ENCODE measurements around the gene MORN3. TPM values are rescaled to one million over a fixed set of nuclear protein-coding genes. Genes with fewer than 3 reads are reported as not detected.
"Not testable (repeated sequence)": the region's sequence is repeated elsewhere in the genome, so short reads cannot be mapped to it uniquely, and the experiment has no call there.

MORN3 gene, protein sequence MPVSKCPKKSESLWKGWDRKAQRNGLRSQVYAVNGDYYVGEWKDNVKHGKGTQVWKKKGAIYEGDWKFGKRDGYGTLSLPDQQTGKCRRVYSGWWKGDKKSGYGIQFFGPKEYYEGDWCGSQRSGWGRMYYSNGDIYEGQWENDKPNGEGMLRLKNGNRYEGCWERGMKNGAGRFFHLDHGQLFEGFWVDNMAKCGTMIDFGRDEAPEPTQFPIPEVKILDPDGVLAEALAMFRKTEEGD
- total RNA-seq = 0.69 TPM

DNA sequence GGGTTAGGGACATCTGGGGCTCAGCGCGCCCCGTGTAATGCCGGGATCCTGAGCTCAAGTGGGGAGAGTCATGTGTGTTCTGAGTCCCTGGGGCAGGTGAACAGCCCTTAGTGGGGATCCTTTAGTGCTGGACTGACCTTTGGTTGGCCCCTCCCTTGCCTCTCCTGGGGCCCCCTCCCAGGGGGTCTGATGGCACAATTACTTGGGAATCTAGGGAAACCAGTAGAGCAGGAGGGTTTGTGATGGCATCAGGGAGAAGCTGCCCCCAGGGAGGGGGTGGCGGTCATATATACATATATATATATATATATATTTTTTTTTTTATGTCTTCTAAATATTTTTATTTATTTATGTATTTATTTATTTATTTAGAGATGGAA is at the start of gene MORN3:
MORN3 (minus strand) TSS at position 134 of the 380 bp plus-strand sequence. CDS start 171 bp downstream, outside the sequence.
- DNase-seq (ENCODE audit: low spot score) = no peak

DNA sequence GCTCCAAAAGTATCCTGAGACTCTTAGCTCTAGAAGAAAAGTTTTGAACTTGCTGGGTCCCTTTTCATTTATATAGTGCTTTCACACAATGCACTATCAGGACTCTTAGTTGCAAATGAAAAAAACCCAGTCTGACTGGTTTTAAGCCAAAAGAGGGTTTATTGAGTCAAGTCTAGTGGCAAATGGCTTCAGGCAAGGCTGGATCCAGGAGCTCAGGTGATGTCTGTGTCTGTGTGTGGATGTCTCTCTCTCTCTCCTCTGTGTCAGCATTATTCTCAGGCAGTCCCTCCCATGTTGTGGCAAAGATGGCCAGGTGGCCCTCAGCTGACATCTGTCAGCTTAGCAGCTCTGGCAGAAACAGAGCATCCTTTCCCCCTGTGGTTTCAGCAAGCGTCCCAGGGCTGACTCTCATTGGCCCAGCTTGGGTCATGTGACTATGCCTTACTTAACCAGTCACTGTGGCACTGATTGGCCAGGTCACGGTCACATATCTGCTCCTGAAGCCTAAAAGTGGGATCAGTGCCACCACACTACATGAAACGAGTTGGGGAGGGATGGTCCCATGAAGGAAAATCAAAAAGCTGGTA is 49.3 kb upstream of the MORN3 start:
- DNase-seq (ENCODE audit: low spot score) = no peak

DNA sequence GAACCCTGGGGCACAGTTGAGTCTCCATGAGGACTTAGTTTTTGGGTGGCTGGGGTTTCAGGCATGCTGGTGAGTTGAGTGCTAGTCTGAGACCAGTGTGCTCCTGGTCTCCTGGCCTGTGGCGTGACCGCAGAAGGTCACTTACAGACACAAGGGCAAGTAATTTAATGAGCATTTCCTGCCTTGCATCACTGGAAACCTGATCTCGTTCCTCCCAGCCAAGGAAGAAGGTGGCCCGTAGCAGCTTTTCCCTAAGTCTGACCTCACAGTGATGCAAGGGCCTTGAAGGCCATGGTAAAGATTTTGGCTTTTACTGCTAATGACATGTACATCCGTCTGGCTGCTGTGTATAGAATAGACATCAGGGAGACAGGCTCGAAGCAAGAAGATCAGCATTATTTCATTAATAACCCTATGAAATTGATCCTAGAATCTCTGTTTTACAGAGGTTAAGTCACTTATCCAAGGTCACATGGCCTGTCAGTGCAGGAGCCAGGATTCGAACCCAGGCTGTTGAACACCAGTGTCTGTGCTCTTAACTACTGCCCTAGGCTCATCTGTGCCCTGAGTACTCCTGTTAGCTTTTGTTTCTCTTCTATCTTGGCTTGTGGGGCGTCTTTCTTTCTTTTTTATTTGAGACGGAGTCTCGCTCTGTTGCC is 47.7 kb upstream of the MORN3 start:
- no peak for DNase-seq (ENCODE audit: low spot score)

DNA sequence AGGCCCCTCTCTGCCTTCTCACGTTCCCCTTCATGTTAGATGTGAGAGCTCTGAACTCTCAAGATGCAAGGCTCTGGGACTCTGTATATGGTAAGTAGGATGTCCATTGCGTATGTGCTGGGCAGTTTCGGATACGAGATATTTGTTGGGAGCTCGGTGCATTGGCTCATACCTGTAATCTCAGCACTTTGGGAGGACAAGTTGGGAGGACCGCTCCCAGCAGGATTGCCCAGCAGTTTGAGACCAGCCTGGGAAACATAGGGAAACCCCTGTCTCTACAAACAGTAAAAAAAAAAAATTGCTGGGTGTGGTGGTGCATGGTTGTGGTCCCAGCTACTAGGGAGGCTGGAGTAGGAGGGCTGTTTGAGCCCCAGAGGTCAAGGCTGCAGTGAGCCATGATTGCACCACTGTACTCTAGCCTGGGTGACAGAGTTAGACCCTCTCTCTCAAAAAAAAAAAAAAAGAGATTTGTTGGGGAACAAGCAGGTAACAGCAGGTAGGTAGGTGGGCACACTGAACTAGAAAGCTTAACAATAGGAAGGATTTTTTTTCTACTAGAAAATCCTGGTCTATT is 46.5 kb upstream of the MORN3 start:
- no peak for DNase-seq (ENCODE audit: low spot score)

DNA sequence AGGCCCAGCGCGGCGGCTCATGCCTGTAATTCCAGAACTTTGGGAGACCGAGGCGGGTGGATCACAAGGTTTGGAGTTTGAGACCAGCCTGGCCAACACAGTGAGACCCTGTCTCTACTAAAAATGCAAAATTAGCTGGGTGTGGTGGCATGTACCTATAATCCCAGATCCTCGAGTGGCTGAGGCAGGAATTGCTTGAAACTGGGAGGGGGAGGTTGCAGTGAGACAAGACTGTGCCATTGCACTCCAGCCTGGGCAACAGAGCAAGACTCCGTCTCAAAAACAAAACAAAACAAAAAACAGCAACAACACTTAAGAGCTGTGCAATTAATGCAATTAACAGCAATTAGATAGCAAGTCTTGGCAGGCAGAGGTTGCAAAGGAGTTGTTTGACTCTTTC is 45.6 kb upstream of the MORN3 start:
- not testable (repeated sequence) for DNase-seq (ENCODE audit: low spot score)

DNA sequence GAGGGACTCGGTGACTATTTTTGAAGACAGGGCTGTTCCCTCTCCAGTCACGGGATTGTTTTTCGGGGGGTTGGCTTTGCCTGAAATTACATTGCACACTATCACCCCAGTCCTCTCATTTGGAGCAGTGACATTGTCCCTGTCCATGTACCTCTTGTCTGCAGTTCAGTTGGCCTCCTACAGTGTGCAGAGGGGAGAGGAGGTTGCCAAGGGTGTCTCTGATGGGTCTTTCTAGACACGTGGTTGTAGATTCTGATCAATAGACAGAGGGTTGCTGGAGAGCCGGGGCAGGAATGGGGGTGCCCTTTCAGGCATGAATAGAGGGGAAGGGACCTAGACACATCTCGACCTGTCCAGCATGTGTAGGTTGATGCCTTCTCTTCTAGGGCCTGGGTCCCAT is 44.3 kb upstream of the MORN3 start:
- DNase-seq (ENCODE audit: low spot score) = no peak

DNA sequence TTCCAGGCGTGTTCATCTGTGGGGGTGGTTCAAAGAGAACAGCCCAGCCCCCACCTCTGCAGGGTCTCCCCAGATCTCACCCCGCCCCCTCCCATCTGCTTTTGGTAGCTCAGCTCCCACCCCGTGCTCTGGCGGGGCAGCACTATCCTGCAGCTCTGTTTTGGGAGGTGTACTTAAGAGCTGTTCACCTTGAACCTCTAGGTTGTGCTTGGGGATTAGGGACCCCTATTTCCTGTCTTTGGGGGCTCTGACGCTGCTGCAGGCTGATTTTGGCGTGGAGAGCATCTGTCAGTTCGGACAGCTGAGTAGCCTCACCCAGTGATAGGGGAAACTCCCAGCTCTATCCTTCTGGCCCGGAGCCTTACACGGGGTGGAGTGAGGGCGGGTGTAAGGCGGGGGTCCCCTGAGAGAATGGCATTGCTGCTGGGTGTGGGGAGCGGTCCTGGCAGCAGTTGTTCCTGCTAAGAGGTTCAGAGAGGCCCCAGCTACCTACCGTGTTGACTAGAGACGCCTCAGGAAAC is 43.9 kb upstream of the MORN3 start:
- DNase-seq (ENCODE audit: low spot score) = no peak

DNA sequence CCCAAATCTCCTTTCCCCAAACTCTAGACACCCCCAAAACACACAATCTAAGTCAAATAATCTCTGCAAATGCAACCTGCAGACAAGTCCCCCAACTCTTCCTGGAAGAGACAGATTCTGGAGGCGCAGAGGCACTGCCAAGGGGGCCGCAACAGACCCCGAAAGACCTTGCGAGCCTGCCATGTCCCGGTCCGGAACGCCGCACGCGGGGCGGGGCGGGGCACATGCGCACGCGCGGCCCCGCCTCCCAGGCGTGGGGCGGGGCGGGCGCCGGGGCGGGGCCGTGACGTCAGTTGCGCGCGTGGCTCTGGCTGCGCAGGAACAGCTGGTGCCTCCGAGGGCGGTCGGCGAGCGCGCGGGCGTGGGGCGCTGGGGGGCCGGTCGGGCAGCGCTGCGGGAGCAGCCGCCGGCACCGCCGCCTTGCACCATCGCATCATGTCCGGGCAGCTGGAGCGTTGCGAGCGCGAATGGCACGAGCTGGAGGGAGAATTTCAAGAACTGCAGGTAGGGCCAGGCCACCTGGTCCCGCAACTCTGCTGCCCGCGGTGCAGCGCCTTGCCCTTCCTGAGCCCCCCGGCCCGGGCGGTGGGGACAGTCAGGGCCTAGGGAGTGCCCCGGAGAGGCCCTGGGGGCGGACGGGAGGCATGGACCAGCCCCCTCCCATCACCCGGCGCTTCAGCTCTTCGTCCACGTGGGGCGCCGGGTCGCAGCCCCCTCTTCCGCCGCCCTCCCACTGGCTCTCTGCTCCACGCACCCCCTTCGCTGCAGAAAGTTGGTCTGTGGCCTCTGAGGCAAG is 43.2 kb upstream of the MORN3 start, which contains the start of gene TMEM120B:
TMEM120B (plus strand) TSS at position 292 of the 796 bp plus-strand sequence; CDS start at position 436, 144 bp downstream.
- DNase-seq (ENCODE audit: low spot score) = peak; percentile 86

DNA sequence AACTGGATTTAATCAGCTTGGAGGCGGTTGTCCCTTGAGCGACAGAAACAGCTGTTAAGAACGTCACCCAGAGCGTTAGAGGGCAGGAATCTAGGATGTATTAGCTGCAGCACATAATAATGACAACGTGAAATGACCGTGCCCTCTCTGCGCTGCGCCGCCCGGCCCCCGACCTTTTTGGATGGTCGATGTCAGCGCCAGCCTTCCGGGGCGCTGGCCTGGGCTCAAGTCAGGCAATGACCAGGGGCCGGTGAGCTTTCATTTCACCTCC is 42.7 kb upstream of the MORN3 start:
- DNase-seq (ENCODE audit: low spot score) = peak; percentile 28

DNA sequence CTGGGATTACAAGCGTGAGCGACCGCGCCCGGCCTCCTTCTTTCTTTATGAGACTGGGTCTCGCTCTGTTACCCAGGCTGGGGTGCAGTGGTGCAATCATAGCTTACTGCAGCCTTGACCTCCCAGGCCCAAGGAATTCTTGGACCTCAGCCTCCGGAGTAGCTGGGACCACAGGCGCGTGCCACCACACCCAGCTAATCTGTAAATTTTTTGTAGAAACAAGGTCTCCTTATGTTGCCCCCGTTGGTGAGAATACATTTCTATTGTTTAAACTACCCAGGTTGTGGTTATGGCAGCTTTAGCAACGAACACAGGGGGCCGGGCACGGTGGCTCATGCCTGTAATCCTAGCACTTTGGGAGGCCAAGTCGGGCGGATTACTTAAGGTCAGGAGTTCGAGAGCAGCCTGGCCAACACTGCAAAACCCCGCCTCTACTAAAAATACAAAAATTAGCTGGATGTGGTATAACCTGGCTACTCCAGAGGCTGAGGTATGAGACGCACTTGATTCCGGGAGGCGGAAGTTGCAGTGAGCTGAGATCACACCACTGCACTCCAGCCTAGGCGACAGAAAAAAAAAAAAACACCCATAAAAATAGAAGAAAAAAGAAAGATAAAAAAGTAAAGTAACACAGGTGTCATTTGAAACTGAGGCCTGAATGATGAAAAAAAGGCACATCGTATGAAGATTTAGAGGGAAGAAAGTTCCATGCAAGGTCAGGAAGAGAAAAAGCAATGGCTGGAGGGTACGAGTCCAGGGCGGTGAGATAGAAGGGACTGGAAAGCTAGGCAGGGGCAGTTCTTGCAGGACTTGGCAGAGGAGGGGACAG is 42.1 kb upstream of the MORN3 start:
- no peak for DNase-seq (ENCODE audit: low spot score)

DNA sequence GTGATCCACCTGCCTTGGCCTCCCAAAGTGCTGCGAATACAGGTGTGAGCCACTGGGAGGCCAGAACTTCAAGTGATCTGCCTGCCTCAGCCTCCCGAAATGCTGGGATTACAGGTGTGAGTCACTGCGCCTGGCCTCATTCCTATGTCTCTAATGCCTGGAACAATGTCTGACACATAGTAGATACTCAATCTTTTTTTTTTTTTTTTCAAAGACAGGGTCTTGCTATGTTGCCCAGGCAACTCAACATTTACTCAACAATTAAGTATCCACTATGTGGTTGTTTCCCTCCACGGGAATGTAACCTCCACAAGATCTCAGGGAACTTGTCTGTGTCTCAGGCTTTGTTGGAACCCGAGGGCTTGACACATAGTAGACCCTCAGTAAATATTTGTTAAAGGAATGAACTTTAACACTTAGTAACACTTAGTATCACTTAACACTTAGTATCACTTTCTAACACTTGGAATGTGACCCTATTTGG is 40.1 kb upstream of the MORN3 start:
- DNase-seq (ENCODE audit: low spot score) = no peak

DNA sequence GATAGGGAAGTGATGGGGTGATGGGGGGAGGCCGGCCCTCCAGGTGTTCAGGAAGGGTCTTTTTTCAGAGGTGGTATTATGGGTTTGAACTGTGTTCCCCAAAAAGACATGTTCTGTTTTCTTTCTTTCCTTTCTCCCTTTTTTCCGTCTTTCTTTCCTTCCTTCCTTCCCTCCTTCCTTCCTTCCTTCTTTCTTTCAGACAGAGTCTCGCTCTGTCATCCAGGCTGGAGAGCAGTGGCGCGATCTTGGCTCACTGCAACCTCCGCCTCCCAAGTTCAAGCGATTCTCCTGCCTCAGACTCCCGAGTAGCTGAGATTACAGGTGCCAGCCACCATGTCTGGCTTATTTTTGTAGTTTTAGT is 39.6 kb upstream of the MORN3 start:
- DNase-seq (ENCODE audit: low spot score) = not testable (repeated sequence)

DNA sequence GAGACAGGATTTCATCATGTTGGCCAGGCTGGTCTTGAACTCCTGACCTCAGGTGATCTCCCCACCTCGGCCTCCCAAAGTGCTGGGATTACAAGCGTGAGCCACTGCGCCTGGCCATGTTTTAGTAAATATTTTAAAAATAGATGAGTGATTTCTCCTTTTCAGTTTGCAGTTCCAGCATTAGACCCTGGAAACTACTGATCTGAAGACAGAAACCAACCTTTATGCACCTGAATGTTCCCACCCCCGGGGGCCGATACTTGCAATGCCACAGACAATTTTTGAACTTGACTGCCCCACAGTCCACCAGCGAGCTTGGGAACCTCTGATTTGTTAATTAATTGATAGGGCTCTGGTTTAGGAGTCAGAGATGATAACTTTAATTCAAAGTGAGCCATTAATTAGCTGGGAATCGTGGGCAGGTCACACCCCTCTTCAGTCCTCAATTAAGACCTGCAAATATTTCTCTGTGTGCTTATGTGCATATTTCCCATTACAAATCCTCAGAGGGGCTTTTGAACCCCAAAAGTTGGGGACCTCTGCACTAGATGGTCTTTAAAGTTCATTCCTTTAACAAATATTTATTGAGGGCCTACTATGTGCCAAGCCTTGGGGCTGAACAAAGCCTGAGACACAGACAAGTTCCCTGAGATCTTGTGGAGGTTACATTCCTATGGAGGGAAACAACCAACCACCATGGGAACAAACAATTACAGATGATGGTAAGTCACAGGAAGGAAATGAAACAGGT is 39.0 kb upstream of the MORN3 start:
- no peak for DNase-seq (ENCODE audit: low spot score)

DNA sequence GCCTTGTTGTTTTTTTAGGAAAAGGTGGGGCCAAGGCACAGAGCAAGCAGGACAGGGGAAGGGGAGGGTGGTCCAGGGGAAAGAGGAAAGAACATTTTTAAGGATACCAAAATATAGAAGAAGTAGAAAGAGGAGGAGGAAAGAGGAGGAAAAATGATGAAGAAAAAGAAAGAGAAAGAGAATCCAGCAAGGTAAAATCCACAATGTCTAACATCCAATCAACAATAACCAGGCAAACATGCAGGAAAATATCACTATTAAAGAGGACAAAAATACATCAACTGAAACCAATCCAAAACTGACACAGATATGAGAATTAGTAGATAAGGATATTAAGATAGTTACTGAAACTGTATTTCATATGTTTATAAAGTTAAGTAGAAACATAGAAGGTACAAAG is 36.1 kb upstream of the MORN3 start:
- DNase-seq (ENCODE audit: low spot score) = no peak

DNA sequence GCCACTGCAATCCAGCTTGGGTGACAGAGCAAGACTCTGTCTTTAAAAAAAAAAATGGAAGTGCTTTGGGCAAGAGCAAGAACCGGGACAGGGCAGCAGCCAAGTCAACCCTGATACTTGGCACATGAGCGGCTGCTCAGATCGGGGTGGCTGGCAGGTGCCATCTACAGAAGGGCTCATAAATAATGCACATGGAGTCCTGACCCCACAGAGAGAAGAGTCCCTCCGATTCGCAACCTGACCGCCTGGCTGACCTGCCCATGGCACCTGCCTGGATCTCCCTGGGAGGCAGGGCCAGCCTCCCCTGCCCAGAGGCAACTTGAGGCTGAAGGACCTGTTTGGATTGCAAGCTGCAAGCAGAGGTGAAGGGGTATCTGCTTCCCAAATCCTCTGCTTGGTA is 33.5 kb upstream of the MORN3 start:
- DNase-seq (ENCODE audit: low spot score) = no peak

DNA sequence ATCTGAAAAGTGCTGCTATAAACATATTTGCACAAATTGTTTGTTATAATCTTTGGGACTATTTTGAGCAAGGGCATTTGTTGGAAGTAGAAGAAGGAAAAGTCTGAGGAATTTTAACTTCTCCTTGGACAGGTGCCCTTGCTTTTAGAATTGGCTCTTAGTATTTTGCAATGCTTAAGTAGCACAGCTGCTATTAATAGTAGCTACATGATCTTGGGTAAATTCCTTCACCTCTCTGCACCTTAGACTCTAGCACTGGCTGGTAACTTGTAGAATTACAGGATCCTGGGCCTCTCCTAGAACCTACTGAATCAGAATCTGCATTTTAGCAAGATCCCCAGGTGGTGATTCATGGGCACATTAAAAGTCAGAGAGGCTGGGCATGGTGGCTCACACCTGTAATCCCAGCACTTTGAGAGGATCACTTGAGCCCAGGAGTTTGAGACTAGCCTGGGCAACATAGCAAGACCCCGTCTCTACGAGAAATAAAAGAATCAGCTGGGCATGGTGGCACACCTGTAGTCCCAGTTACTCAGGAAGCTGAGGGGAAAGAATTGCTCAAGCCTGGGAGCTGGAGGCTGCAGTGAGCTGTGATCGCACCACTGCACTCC is 32.3 kb upstream of the MORN3 start:
- DNase-seq (ENCODE audit: low spot score) = no peak

DNA sequence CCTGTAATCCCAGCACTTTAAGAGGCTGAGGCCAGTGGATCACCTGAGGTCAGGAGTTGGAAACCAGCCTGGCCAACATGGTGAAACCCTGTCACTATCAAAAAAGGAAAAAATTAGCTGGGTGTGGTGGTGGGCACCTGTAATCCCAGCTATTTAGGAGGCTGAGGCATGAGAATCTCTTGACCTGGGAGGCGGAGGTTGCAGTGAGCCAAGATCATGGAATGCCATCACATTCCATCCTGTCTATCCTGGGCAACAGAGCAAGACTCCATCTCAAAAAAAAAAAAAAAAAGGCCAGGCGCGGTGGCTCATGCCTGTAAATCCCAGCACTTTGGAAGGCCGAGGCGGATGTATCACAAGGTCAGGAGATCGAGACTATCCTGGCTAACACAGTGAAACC is 28.4 kb upstream of the MORN3 start:
- DNase-seq (ENCODE audit: low spot score) = not testable (repeated sequence)

DNA sequence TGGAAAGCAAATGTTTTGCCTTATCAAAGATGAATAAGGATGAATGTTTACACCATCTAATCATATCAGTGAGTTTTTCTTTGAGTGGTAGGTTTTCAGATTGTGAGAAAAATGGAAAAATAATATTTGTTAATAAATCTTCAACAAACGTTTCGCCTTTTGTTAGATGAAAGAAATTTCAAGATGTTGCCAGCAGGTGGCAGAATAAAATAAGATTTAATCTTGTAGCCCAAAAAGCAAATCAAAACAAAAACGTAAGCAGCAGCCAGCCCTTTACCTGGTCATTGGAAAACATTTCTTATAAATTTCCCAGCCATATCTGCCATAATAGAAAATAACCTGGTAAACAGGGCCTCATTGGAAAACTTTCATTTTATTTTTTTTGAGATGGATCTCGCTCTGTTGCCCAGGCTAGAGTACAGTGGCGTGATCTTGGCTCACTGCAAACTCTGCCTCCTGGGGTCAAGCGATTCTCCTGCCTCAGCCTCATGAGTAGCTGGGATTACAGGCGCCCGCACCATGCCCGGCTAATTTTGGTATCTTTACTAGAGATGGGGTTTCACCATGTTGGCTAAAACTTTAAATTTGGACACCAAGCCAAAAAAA is 27.7 kb upstream of the MORN3 start:
- no peak for DNase-seq (ENCODE audit: low spot score)

DNA sequence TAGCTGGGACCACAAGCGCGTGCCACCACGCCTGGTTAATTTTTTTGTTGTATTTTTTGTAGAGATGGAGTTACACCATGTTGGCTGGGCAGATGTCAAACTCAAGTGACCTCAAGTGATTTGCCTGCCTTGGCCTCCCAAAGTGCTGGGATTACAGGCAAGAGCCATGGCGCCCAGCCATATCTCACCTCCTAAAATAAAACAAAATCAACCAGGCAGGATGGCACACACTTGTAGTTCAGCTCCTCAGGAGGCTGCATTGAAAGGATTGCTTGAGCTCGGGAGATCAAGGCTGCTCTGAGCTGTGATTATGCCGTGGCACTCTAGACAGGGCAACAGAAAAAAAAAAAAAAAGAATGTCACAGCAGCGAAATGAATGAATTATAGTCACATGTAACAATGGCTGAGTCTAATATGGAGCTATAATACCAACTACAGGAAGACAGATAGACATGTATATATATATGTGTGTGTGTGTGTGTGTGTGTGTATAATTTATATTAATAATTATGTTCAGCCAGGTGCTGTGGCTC is 23.8 kb upstream of the MORN3 start:
- DNase-seq (ENCODE audit: low spot score) = no peak

Data from mucosa of gallbladder (tissue), 1 donor.